Natural killer cell (primary cell): Measurements from ENCODE around the gene UBE4B. TPM values are rescaled to one million over a fixed set of nuclear protein-coding genes. Genes with fewer than 3 reads are reported as not detected.

Experiments used
- ATAC-seq, 3 donors: fragments of 150-1000 bp in 2 of 3; fragments of 200-7000 bp in 1 of 3; cut with Tn5 transposase; 1 replicate in 1 of 3; 2 replicates in 2 of 3; pipeline ENCODE4 v1.10.0; 2021; ENCODE audit warnings: mild to moderate bottlenecking in 2 of 3, moderate library complexity in 2 of 3
- DNase-seq, 2 donors: peaks; one replicate each; pipeline versions ENCODE4 v3.0.0 to v3.0.0-alpha.2; 2013 to 2021; ENCODE audit warnings: mixed read lengths in 1 of 2
- H3K27ac ChIP-seq: one replicate; pipeline ENCODE4 v1.5.1; 2013; ENCODE audit warnings: mild to moderate bottlenecking, low read length
- H3K27me3 ChIP-seq: one replicate; pipeline ENCODE4 v1.6.1; 2013; ENCODE audit warnings: low read length; ENCODE audit not compliant: control insufficient read depth, insufficient read depth
- H3K36me3 ChIP-seq: one replicate; pipeline ENCODE4 v1.6.1; 2013; ENCODE audit warnings: low read length; ENCODE audit not compliant: control insufficient read depth, insufficient read depth
- H3K4me1 ChIP-seq: one replicate; pipeline ENCODE4 v1.6.1; 2013; ENCODE audit warnings: low read length; ENCODE audit not compliant: control insufficient read depth, insufficient read depth
- H3K4me3 ChIP-seq: one replicate; pipeline ENCODE4 v1.5.1; 2013; ENCODE audit warnings: low read length
- H3K9me3 ChIP-seq: one replicate; pipeline ENCODE4 v1.6.1; 2013; ENCODE audit warnings: low read length; ENCODE audit not compliant: control insufficient read depth, insufficient read depth
- H3K27ac Mint-ChIP-seq, 2 donors: one replicate each; pipeline ENCODE4 v1.8.0; 2022; ENCODE audit warnings: mild to moderate bottlenecking in 2 of 2, mixed read lengths in 2 of 2, moderate library complexity in 1 of 2
- H3K27me3 Mint-ChIP-seq, 2 donors: one replicate each; pipeline ENCODE4 v1.8.0; 2022; ENCODE audit warnings: low read depth in 2 of 2, mixed read lengths in 2 of 2
- H3K36me3 Mint-ChIP-seq: one replicate; pipeline ENCODE4 v1.8.0; 2022; ENCODE audit warnings: mixed read lengths
- H3K4me1 Mint-ChIP-seq, 2 donors: one replicate each; pipeline ENCODE4 v1.8.0; 2022; ENCODE audit warnings: mixed read lengths in 2 of 2
- H3K4me3 Mint-ChIP-seq: one replicate; pipeline ENCODE4 v1.8.0; 2022; ENCODE audit warnings: mild to moderate bottlenecking, moderate library complexity, mixed read lengths
- H3K9me3 Mint-ChIP-seq, 2 donors: one replicate each; pipeline ENCODE4 v1.8.0; 2022; ENCODE audit warnings: mixed read lengths in 2 of 2
- WGBS: methylation state at CpG from one replicate; pipeline ENCODE4 v1.1.7; 2013; ENCODE audit warnings: missing lambda C conversion rate; ENCODE audit not compliant: insufficient coverage; 5-methylcytosine and 5-hydroxymethylcytosine counted together
- intact Hi-C: fragments of 100-400 bp; cut with micrococcal nuclease; formaldehyde crosslinking; loops from one replicate; pipeline ENCODE4 v1.14.2; 2022
- total RNA-seq, 4 donors: library from RNA; stranded (reverse); fragments of 120-200 nt in 1 of 4; gene quantifications; one replicate each; pipeline versions ENCODE4 v1.2.3 to v1.2.4, GENCODE V29; 2013 to 2022
- TF ChIP-seq, protein P1 (sequence below): fragments of 200-600 bp; IDR thresholded peaks from one replicate; pipeline ENCODE4 v1.8.0; 2022; ENCODE audit warnings: antibody characterized with exemption

The UBE4B gene
- total RNA-seq, 3 donors from 2014 or later (not counting 1 experiment from before 2014, with no cell fraction given) = 37.0 to 48.0 (median 41.4) TPM

DNA sequence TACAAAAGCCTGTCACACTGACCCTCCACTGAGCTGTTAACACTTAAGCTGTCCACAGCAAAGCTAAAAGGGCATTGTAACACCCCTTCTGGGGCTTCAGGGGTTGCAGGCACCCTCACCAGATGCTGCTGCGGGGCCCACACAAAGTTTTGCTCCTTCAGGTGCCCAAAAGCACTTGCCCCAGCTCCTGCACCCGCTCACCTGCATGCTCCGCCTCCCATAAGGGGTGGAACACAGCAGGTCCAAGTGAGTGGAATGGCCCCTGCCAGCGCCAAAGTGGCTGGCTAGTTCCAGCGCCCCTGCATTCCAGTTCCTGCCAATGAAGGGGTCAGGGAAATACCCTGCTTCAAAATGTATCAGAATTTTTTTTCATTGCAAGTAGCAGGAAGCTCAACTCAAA is 43.0 kb upstream of the UBE4B start:
- no peak overlapping the region for H3K27ac Mint-ChIP-seq
- H3K27ac ChIP-seq = no peak overlapping the region
- TF ChIP-seq, protein P1, sequence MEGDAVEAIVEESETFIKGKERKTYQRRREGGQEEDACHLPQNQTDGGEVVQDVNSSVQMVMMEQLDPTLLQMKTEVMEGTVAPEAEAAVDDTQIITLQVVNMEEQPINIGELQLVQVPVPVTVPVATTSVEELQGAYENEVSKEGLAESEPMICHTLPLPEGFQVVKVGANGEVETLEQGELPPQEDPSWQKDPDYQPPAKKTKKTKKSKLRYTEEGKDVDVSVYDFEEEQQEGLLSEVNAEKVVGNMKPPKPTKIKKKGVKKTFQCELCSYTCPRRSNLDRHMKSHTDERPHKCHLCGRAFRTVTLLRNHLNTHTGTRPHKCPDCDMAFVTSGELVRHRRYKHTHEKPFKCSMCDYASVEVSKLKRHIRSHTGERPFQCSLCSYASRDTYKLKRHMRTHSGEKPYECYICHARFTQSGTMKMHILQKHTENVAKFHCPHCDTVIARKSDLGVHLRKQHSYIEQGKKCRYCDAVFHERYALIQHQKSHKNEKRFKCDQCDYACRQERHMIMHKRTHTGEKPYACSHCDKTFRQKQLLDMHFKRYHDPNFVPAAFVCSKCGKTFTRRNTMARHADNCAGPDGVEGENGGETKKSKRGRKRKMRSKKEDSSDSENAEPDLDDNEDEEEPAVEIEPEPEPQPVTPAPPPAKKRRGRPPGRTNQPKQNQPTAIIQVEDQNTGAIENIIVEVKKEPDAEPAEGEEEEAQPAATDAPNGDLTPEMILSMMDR = no peak
- ATAC-seq (no peak), DNase-seq (no peak)
- no peak overlapping the region for H3K4me3 Mint-ChIP-seq
- intact Hi-C loops = no loop called here
- no peaks in the 10 kb centered on the region for H3K27me3 ChIP-seq
- H3K4me1 ChIP-seq = peaks cover 2% of the 10 kb centered on the region
- H3K9me3 Mint-ChIP-seq = no peaks in the 10 kb centered on the region
- no peaks in the 10 kb centered on the region for H3K36me3 Mint-ChIP-seq
- H3K27me3 Mint-ChIP-seq = peaks cover 0 to 12% of the 10 kb centered on the region in 2 donors
- no peaks in the 10 kb centered on the region for H3K36me3 ChIP-seq
- no peaks in the 10 kb centered on the region for H3K9me3 ChIP-seq
- no peaks in the 10 kb centered on the region for H3K4me1 Mint-ChIP-seq
- H3K4me3 ChIP-seq = no peak overlapping the region
- WGBS = 95% methylated on average over 5 of the region's 5 CpGs

DNA sequence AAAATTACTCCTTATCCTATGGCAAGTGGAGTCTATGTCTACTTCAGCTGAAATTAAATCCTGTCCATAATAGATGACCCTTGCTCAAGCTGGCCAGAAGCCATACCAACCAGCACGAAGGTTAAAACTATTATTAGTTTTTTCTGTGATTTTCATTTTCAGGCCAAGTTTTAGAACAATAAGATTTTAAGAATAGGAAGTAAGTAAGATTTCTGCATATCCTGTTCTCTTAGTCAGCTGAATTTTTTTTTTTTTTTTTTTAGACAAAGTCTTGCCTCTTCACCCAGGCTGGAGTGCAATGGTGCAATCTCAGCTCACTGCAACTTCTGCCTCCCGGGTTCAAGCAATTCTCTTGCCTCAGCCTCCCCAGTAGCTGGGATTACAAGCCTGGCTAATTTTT is 41.8 kb upstream of the UBE4B start:
- H3K27me3 ChIP-seq = peaks cover 4% of the 10 kb centered on the region
- peaks cover 2% of the 10 kb centered on the region for H3K4me1 ChIP-seq
- H3K27me3 Mint-ChIP-seq = peaks cover 0 to 12% of the 10 kb centered on the region in 2 donors
- no peaks in the 10 kb centered on the region for H3K36me3 Mint-ChIP-seq
- DNase-seq (no peak), ATAC-seq (no peak)
- no peak overlapping the region for H3K4me3 Mint-ChIP-seq
- H3K9me3 ChIP-seq = no peaks in the 10 kb centered on the region
- no peaks in the 10 kb centered on the region for H3K36me3 ChIP-seq
- no peak overlapping the region for H3K27ac ChIP-seq
- no peaks in the 10 kb centered on the region for H3K4me1 Mint-ChIP-seq
- TF ChIP-seq, protein P1 = no peak
- no peak overlapping the region for H3K27ac Mint-ChIP-seq
- WGBS = 15% methylated on average over 2 of the region's 2 CpGs
- intact Hi-C loops = no loop called here
- no peaks in the 10 kb centered on the region for H3K9me3 Mint-ChIP-seq
- no peak overlapping the region for H3K4me3 ChIP-seq

DNA sequence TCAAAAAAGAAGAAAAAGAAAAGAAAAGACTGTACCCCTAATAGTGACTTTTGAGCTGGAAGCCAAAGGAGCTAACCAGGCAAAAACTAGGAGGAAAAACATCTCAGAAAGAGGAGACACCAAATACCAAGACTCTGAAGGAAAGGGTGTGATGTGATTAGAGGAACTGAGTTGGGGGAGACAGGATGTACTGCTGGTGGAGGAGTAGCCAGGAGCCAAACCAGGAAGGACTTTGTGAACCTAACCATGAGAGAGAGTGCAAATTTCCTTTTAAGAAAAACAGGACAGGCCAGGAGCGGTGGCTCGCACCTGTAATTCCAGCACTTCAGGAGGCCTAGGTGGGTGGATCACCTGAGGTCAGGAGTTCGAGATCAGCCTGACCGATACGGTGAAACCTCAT is 39.8 kb upstream of the UBE4B start:
- intact Hi-C loops = no loop called here
- WGBS = 95% methylated on average over 4 of the region's 5 CpGs
- Histone ChIP-seq H3K4me3 (no peak overlapping the region), H3K9me3 (no peaks in the 10 kb centered on the region), H3K27ac (no peak overlapping the region), H3K27me3 (peaks cover 12% of the 10 kb centered on the region), H3K36me3 (no peaks in the 10 kb centered on the region), H3K4me1 (peaks cover 4% of the 10 kb centered on the region)
- peaks cover 7 to 13% of the 10 kb centered on the region in 2 donors for H3K4me1 Mint-ChIP-seq
- H3K27me3 Mint-ChIP-seq = peaks cover 7 to 18% of the 10 kb centered on the region in 2 donors
- H3K27ac Mint-ChIP-seq = no peak overlapping the region
- ATAC-seq (no peak), DNase-seq (no peak)
- TF ChIP-seq, protein P1 = no peak
- H3K9me3 Mint-ChIP-seq = no peaks in the 10 kb centered on the region
- no peak overlapping the region for H3K4me3 Mint-ChIP-seq
- no peaks in the 10 kb centered on the region for H3K36me3 Mint-ChIP-seq

DNA sequence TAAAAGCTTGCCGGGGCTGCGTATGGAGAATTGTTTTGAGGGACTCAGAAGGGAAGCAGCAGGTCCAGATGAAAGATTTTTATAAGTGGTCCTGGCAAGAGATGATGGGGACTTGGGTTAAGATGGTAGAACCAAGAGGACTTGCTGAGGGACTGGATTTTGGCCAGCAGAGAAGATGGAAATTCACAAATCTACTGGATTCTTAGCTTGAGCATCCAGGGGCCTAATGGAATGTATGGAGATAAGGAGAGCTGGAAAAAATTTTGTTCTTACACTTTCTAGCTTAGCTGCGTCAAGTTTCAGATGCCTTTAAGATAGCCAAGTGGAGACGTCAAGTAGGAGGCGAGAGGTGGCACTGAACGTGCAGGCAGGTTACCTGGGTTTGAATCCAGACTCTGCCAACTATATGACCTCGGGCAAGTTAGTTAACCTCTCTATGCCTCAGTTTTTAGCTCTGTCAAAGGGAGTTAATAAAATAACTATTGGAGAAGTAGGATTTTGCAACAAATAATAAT is 39.1 kb upstream of the UBE4B start:
- TF ChIP-seq, protein P1 = no peak
- intact Hi-C loops = no loop called here
- H3K4me3 Mint-ChIP-seq = no peak overlapping the region
- H3K4me3 ChIP-seq = no peak overlapping the region
- H3K9me3 Mint-ChIP-seq = no peaks in the 10 kb centered on the region
- peaks cover 12 to 25% of the 10 kb centered on the region in 2 donors for H3K27me3 Mint-ChIP-seq
- H3K36me3 Mint-ChIP-seq = no peaks in the 10 kb centered on the region
- no peaks in the 10 kb centered on the region for H3K36me3 ChIP-seq
- H3K27ac Mint-ChIP-seq = no peak overlapping the region
- ATAC-seq (no peak), DNase-seq (no peak)
- H3K27me3 ChIP-seq = peaks cover 17% of the 10 kb centered on the region
- no peak overlapping the region for H3K27ac ChIP-seq
- peaks cover 7% of the 10 kb centered on the region for H3K4me1 ChIP-seq
- H3K9me3 ChIP-seq = no peaks in the 10 kb centered on the region
- WGBS = 96% methylated on average over 7 of the region's 7 CpGs
- H3K4me1 Mint-ChIP-seq = peaks cover 14 to 16% of the 10 kb centered on the region in 2 donors
